GM19372 (cell line): ENCODE measurements around the gene CAMTA1.
"Not testable (repeated sequence)": the region's sequence is repeated elsewhere in the genome, so short reads cannot be mapped to it uniquely, and the experiment has no call there.

ENCODE experiments used
- ATAC-seq: cut with Tn5 transposase; IDR thresholded peaks from one replicate; pipeline ENCODE4 v1.9.1; 2021; ENCODE audit warnings: mild to moderate bottlenecking, low read depth, moderate library complexity; ENCODE audit not compliant: unreplicated experiment

Gene CAMTA1

DNA sequence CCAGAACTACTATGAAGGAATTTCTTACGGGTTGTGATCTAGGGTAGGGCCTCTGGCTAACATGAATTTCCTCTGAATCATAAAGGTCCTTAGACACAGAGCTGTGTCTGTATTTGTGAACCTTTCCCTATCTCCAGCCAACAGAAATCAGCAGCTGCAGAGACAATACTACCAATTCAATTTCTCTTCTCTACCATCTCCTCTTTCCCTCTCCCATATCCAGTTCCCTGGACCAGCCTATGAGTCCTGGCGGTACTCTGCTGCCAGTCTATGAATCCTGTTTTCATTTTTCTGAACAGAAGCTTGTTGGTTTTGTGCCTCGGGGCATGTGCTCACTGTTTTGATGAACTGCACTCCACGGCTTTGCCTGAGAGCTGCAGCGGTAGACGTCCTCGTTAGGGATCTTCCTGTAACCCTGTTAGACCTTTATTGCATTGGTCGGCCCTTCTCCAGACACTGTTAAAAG is 527.9 kb downstream of the CAMTA1 start:
- ATAC-seq: no peak

GRCh38 chr1:7313826-7314225 is 528.6 kb downstream of the CAMTA1 start:
- no peak for ATAC-seq

GRCh38 chr1:7315316-7315715 is 530.1 kb downstream of the CAMTA1 start:
- no peak for ATAC-seq

DNA sequence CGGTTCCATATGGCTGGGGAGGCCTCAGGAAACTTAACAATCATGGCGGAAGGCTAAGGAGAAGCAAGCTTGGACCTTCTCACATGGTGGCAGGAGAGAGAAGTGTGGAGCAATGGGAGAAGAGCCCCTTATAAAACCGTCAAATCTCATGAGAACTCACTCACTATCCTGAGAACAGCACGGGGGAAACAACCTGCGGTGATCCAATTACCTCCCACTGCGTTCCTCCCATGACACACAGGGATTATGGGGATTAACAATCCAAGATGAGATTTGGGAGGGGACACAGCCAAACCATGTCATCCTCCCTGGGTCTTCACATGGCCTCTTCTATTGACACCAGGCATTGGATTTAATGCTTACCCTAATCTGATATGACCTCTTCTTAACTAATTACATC is 530.7 kb downstream of the CAMTA1 start:
- ATAC-seq: no peak

- ATAC-seq: no peak
Measured at GRCh38 chr1:7317888-7318287, 532.6 kb downstream of the CAMTA1 start.

DNA sequence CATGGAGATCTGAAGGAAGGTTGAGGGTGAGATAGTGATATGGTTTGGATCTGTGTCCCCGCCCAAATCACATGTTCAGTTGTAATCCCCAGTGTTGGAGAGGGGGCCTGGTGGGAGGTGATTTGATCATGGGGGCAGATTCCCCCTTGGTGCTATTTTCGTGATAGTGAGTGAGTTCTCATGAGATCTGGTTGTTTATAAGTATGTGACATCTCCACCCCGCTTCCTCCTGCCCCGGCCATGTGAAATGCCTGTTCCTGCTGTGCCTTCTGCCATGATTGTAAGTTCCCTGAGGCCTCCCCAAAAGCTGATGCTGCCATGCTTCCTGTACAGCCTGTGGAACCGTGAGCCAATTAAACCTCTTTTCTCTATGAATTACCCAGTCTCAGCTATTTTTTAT is 533.9 kb downstream of the CAMTA1 start:
- no peak for ATAC-seq

DNA sequence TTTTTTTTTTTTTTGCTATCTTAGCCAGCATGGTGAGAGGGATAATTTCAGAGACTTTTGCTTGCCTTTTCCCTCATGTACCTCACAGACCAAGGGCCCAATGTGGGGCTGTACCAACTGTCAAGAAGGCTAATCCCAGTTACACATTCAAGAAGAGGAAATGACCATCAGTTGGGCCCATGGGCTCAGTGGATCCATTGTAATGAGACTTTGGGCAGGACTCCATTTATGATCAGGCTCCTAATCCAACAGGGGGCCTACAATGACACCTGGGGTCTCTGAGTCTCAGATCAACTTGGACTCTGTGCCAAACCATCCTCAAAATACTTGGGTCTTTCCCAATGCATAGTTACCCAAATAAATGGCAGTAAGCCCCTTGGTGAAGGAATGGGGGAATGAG is 535.4 kb downstream of the CAMTA1 start:
- no peak for ATAC-seq

DNA sequence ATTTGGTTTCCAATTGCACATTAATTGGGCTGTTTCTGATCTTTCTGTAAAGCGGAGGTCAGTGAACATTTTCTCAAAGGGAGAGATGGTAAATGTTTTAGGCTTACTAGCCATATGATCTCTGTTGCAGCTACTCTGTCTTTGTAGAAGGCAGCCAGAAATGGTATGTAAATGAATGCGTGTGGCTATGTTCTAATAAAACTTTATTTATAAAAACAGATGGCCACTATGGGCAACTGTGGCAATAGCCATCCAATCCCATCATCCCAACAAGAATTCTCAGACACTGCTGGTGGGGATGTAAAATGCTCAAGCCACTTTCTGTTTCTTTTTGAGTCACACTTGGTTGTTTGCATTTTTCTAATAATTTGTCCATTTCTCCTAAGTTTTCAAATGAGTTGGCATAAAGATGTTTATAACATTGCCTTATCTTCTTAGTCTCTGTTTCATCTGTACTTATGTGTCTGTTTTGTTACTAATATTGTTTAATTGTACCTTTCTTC is 537.1 kb downstream of the CAMTA1 start:
- no peak for ATAC-seq

DNA sequence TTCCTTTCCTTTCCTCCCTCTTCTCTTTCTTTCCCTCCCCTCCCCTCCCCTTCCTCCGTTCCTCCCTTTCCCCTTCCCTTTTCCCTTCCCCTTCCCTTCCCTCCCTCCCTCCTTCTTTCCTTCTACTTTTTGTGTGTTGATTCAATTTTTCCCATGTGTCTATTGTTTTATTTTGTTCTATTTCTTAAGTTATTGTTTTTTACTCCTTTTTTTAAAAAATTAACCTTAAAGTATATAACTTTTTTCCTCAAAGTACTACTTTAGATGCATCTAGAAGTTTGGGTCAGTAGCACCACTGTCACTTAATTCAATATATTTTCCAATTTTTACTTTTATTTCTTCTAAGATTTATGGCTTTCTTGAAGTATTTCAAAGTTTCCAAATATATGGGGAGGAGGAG is 537.7 kb downstream of the CAMTA1 start:
- ATAC-seq: no peak

DNA sequence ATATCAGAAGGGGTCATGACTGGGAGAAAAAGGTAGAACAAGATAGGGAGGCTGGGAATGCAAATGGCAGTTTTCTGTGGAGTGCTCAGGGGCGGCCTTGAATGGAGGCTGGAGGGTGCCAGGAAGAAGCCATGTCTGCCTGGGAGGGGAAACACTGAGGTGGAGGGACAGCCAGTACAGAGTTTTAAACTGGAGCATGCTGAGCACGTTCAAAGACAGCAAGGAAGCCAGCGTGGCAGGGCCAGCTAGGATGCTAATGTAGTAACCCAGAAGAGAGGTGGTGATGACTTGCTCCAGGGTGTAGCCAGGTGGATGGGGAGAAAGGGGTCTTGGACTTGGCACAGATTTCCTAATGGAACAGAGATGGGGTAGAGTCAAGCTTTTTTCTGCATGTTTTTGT is 540.0 kb downstream of the CAMTA1 start:
- ATAC-seq: no peak

- ATAC-seq: no peak
Measured at GRCh38 chr1:7326366-7326765, 541.1 kb downstream of the CAMTA1 start.

DNA sequence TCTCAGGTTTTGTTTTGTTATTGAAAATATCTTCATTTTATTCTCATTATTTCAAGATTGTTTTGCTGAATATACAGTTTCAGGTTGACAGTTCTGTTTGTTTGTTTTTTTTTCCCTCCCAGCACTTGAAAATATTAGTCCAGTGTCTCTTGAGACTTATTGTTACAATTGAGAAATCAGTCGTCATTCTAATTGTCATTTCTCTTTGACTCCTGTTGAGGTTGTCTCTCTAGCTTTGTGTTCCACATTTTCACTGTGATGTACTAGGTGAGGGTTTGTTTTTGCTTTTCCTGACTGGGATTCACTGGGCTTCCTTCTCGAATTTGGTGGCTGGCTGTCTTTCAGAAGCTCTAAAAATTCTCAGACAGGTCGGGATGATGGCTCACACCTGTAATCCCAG is 542.6 kb downstream of the CAMTA1 start:
- ATAC-seq: no peak

DNA sequence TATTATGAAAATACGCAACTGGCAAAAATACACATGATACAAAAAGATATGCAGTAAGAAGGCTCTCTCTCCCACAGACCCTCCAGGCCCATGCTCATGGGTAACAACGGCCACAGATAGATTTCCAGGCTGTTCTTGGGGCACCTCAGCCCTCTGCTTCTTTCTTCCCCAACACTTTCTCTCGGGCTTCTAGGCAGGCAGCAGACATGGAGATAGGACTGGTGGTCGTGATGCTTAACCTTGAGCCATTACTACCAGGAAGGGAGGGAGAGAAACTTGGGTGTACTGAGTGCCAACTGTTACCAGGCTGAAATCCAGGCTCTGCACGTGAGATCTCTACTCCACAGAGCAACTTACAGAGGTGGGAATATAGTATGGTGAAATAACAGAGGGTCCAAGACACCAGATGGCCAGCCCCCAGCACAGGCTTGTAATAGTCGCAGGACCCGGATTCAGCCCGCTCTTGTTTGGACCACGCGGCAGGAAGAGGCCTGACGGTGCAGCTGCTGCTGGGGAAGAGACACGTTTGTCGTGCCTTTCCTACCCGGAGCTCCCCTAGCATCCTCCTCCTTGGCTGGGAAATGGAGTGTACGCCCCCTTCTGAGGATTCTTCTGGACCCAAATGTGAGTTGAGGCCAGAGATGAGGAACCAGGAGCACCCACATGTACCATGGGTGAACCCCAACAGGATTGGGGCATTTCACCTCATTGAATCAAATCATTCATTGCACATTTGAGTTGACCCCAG is 544.8 kb downstream of the CAMTA1 start:
- ATAC-seq: no peak

DNA sequence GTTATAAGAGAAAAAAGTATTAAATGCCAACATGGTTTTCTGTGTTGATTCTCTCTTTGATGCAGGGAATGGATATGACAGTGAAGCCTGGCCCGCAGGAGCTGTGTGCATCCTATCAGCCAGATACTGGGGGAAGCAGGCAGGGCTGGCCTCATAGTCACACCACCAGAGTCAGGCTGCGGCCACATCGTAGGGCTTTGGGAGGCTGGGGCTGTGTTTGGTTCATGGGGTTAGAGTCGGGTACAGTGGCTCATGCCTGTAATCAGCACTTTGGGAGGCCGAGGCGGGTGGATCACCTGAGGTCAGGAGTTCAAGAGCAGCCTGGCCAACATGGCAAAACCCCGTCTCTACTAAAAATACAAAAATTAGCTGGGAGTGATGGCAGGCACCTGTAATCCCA is 545.5 kb downstream of the CAMTA1 start:
- ATAC-seq: not testable (repeated sequence)

GRCh38 chr1:7331926-7332535 is 546.8 kb downstream of the CAMTA1 start:
- no peak for ATAC-seq

DNA sequence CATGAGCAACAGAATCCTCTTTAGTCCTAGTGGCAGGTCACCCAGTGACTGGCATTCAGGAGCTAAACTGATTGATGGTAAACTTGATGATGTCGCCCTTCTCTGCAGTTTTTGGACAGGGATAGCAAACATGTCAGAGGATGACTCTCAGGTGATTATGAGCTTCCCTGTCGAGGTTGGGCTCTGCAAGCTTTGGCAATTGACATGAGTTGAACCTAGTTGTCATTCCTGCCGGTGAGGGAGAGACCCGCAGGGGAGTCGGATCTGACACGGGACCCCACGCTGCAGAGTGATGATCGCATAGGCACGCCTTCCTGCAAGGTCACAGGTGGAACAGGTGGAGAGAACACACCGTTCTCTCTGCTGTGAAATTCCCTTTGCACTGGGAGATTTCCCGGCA is 547.8 kb downstream of the CAMTA1 start:
- no peak for ATAC-seq

DNA sequence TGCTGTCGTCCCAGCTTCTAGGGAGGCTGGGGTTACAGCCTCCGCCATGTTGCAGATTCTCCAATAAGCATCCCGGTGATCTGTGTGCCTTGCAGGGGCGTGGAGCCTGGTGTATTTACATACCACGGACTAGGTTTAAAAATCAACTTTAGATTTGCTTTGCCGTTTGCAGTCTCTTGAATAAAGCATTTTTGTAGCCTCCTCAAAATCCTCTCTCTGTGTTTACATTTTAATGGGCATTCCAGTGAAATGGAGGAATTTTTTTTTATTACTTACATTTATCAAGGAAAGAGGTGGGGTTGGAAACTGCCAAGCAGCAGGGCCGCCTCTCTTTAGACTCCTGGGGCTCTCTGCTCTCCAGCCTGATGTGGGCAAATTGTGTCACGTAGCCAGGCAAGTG is 548.4 kb downstream of the CAMTA1 start:
- ATAC-seq: no peak

DNA sequence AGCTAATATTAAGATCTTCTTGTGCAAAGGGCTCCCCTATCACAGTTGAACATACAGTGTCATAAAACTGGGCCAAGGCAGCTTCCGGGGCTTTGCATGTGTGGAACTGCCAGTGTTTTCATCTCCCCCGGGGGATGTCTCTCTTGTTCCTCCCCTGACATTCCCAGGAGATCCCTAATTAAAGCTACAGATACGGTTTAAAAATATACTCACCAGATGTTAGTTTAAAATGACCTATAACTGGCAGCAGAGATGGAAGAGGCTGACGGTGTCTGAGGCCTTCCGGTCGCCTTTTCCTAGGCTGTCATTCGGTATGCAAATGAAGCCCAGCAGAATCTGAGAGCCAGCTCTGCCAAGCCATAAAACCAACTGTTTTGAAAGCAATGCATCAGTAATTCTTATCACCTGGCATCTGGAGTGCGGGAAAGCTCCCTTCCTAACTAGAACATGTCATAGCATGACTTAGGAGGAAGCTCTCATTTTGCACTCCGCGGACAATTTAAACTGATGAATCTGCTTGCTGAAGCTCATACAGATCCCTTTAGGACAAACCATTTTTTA is 549.3 kb downstream of the CAMTA1 start:
- ATAC-seq: no peak

GRCh38 chr1:7335224-7335879 is 550.1 kb downstream of the CAMTA1 start:
- ATAC-seq: no peak

- no peak for ATAC-seq
Measured at GRCh38 chr1:7338439-7338838, 553.2 kb downstream of the CAMTA1 start.

- no peak for ATAC-seq
Measured at GRCh38 chr1:7339014-7339413, 553.8 kb downstream of the CAMTA1 start.
